Fibroblast of lung (primary cell): ENCODE data around the gene TBC1D22B.

Source experiments
- EZH2 ChIP-seq: IDR thresholded peaks from 2 replicates; pipeline ENCODE4 v1.5.1; 2012; ENCODE audit warnings: low read length, control low read depth, mild to moderate bottlenecking; ENCODE audit errors: missing control alignments
- TF ChIP-seq, protein P1 (sequence below), 2 donors: IDR thresholded peaks in 1 of 2; conservative IDR thresholded peaks in 1 of 2; 1 replicate in 1 of 2; 2 replicates in 1 of 2; pipeline ENCODE4 v1.5.1; 2011 to 2012; ENCODE audit warnings: low read length in 2 of 2, control low read depth in 1 of 2, inconsistent platforms in 1 of 2, low read depth in 1 of 2, mild to moderate bottlenecking in 1 of 2

DNA sequence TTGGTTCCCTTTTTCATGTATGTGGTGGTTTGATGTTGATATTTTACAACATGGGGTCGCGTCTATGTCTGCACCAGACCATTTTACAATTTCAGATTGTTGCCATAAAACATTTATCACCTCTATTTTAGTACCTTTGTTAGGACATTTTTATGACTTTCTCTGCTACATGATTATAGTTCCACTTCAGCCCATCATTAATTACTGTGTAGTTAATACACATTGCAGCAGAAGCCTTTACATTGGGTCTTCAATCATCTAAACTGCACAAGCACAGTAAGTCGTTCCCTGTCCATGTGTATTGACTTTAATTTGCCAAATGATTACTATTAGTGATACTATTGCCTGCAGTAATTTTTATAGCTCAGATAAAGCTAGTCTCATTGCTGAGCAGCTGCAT lies 16.1 kb downstream of the TBC1D22B start:
- TF ChIP-seq, protein P1, sequence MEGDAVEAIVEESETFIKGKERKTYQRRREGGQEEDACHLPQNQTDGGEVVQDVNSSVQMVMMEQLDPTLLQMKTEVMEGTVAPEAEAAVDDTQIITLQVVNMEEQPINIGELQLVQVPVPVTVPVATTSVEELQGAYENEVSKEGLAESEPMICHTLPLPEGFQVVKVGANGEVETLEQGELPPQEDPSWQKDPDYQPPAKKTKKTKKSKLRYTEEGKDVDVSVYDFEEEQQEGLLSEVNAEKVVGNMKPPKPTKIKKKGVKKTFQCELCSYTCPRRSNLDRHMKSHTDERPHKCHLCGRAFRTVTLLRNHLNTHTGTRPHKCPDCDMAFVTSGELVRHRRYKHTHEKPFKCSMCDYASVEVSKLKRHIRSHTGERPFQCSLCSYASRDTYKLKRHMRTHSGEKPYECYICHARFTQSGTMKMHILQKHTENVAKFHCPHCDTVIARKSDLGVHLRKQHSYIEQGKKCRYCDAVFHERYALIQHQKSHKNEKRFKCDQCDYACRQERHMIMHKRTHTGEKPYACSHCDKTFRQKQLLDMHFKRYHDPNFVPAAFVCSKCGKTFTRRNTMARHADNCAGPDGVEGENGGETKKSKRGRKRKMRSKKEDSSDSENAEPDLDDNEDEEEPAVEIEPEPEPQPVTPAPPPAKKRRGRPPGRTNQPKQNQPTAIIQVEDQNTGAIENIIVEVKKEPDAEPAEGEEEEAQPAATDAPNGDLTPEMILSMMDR (conservative IDR thresholded peaks at IDR 0.05 in 1 of 2, IDR thresholded peaks at IDR 0.05 in 1 of 2; ENCODE audit: low read depth in 1 of 2, low read length in 2 of 2): no peak
- TF ChIP-seq EZH2: no peak
